T-helper 2 cell treated with Interferon-gamma antibody and Interleukin-4, amounts not matched to agents 100 ng/mL and 5 ng/mL, for 36 hours (primary cell): ENCODE data around the gene ASB18. TPM values are rescaled to one million over a fixed set of nuclear protein-coding genes. Genes with fewer than 3 reads are reported as not detected.

Experiments
- intact Hi-C: fragments of 100-400 bp; cut with micrococcal nuclease; formaldehyde crosslinking; loops from one replicate; pipeline ENCODE4 v1.15.1; 2023
- total RNA-seq: library from RNA; stranded (reverse); gene quantifications from 2 replicates; pipeline ENCODE4 v1.2.3, GENCODE V29; 2022

ASB18 gene
- total RNA-seq, 1 donor from 2014 or later, result not detected

GRCh38 chr2:236175548-236176150, 88.6 kb downstream of the ASB18 start:
- intact Hi-C loops, result loop anchor here (10.0 kb wide), 1 partner anchor 501 kb away; no protein-coding TSS in a partner anchor

GRCh38 chr2:236173729-236174607, 90.2 kb downstream of the ASB18 start:
- intact Hi-C loops, result loop anchor here (10.0 kb wide), 1 partner anchor 499 kb away; no protein-coding TSS in a partner anchor

GRCh38 chr2:236173036-236173728, 91.0 kb downstream of the ASB18 start:
- intact Hi-C loops, result loop anchor here (10.0 kb wide), 1 partner anchor 498 kb away; no protein-coding TSS in a partner anchor

DNA sequence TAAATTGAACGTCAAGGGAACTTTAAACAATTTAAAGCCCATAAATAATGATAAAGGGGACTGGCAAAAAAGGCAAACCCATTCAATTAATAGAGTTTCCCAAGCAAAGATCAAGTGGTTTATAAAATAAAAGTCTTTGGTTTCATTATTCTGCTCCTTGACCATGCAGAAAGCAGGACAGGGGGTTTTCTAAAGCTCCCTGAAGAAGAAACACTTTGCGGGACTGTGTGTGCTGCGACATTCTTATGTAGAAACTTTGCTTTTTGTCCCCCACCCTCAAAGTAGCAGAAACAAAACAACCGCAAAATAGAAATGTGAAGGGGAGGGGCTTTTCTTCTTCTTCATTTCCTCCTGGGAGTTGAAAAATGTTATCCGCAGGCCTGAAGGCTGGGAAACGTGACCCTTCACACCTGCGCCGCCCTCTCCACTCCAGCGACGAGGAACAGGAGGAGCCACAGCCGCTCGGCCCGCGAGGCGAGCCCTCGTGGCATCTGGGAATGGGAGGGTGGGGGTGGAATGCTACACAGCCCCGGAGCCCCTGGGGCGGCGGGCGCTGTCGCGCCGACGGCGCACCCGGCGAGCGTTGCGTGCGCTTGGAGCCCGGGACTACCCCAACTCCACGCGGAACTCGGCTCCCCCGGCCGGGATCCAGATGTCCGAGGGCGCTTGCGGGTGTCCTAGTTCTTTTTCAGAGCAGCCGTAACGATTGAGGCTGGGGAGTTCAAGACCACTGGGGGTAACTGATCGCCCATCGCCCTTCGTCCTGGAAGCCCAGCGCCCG, 91.8 kb downstream of the ASB18 start:
- intact Hi-C loops, result loop anchor here (10.0 kb wide), 1 partner anchor 498 kb away; no protein-coding TSS in a partner anchor

DNA sequence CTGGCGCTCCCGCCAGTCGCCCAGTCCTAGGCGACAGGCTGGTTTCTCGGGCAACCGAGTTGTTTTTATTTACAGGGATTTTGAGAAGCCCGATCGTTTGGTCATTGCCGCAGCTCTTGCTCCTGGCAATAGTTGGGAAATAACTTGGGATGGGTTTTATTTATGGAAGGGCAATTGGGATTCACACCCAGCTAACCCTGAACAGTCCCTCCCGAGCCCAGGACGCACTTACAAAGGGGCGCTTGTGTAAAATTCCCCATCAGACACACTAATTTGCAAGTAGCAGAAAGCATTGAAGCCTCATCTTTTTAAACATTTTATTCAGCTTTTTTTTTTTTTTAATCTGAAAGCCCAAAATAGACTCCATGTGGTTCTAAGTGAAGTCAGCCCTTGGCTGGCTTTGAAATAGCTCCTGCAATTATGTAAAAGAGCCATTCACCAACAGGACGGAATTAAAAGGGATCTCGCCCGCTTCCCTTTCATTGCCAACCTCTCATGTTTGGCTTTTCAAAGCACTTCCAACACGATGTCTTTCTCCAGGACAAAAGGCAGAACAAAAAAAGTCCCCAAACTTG, 92.4 kb downstream of the ASB18 start:
- intact Hi-C loops, result loop anchor here (10.0 kb wide), 1 partner anchor 497 kb away; no protein-coding TSS in a partner anchor

- intact Hi-C loops, result loop anchor here (10.0 kb wide), 1 partner anchor 496 kb away; no protein-coding TSS in a partner anchor
Observed at GRCh38 chr2:236171181-236171679, 93.0 kb downstream of the ASB18 start.

DNA sequence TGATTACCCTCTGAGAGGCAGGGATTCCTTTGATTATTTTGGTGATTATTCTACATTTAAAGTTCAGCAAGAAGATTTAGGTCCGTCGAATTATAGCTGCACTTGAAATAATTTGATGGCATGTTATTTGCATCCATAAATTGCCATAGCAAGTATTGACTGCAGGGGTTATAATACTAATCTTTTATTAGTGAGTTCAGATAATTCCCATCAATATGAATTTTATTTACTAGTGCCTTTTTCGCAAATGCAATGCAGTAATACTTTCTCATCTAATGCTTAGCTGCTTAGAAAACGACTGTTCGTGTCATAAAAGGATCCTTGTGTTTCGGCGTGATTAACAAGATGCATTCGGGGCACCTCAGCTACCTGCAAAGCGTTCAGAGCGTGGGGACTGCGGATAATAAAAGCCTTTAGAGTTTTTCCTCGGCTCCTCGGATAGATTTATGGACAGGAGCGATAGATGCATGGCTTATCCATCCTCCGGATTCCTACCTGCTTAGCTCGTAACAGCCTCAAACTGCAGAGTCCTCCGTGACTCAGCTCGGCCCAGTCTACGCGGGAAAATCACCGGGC, 93.5 kb downstream of the ASB18 start:
- intact Hi-C loops, result loop anchor here (10.0 kb wide), 1 partner anchor 496 kb away; no protein-coding TSS in a partner anchor

- intact Hi-C loops, result loop anchor here (10.0 kb wide), 1 partner anchor 495 kb away; no protein-coding TSS in a partner anchor
Observed at GRCh38 chr2:236169741-236170589, 94.2 kb downstream of the ASB18 start.

- intact Hi-C loops, result no loop called here
Observed at GRCh38 chr2:236169151-236169721, 95.0 kb downstream of the ASB18 start.

DNA sequence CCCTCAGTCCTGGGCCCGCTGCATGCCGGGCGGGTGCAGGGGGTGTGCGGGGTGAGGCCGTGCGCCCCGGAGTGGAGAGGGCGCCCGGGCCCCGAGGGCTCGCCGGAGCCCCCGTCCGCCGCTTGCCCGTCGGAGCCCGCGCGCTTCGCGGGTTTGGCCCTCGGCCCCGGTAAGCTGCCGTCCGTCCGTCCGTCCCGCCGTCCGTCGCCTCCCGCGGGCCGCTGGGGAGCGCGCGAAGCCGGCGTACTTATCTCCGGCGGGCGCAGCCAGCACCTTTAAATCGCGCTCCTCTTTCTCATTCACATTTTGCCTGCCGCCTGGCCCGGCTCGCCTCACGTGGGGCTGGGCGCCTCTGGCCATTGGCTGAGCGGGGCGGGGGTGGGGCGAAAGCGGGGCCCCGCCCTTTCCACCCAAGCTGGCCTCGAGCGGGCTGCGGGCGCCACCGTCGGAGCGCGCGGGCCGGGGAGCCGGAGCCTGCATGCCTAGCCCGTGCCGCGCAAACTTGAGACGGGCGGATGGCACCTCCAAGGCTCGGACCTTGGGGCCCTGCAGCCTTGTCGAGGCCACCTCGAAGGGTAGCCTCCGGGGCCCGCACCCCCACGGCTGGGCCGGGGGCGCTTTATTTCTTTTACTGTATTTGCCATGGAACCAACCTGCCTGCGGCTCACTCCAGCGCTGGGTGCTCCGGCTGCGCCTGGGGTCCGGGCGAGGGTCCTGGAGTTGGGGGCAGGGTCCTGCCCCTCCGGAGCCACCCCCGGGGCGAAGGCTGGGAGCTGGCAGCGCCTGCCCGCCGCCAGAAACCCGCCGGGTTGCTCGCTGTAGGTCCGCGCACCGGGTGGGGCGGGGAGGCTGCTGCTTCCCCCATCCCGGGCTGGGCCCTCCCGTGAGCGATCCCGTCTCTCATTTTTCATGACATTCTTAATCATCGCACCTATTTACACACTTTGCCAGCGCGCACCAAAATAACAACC, 95.8 kb downstream of the ASB18 start, which contains the start of gene GBX2:
Gene GBX2, minus strand, starts transcription at position 277 of the 971 bp plus-strand sequence. CDS start 415 bp downstream, outside the sequence.
- intact Hi-C loops, result no loop called here

DNA sequence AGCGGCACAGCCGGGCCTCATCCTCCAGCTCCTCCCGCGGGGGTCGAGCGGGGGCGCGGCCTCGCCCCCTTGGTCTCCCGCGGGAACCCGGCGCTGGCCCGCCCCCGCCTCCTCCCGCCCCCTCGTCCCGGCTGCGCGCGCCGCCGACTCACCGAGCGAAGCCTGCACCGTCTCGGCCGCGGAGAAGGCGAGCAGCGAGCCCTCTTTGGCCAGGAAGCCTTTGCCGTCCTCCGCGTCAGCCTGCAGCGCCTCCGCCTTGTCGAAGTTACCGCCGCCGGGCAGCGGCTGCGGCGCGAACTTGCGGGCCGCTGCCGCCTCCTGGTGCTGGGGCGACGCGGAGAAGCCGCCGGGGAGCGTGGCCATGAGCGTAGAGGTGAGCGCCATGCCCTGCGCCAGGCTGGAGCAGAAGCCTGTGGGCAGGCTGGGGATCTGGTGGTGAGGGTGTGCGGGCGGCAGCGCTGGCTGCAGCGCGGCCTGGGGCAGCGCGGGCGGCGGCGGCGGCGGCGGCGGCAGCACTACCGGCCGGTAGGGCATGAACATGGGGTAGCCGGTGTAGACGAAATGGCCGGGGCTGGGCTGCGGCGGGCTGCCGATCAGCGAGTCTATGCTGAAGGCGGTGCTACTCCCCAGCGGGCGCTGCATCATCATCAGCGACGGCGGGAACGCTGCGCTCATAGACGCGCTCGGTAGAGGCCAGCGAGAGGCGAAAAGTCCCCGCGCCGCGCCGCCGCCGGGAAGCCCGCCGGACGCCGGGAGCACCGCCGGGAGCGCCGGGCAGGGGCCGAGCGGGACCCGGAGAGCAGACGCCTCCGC, 96.7 kb downstream of the ASB18 start:
- intact Hi-C loops, result no loop called here

- intact Hi-C loops, result no loop called here
Observed at GRCh38 chr2:236166796-236167296, 97.4 kb downstream of the ASB18 start.

- intact Hi-C loops, result loop anchor here (2.0 kb wide), 1 partner anchor 15 kb away; no protein-coding TSS in a partner anchor
Observed at GRCh38 chr2:236165842-236166795, 98.1 kb downstream of the ASB18 start.

- intact Hi-C loops, result loop anchor here (2.0 kb wide), 1 partner anchor 16 kb away; no protein-coding TSS in a partner anchor
Observed at GRCh38 chr2:236164925-236165841, 99.0 kb downstream of the ASB18 start.
